Measurements from ENCODE around the gene FGFBP1.

- no peak for TF ChIP-seq POLR2A (IDR thresholded peaks at IDR 0.05; ENCODE audit: low read depth, low read length)
- no peak for TF ChIP-seq SPI1 (IDR thresholded peaks at IDR 0.05; ENCODE audit: low read depth, low read length)
Measured at GRCh38 chr4:15942283-15942682, 3.7 kb upstream of the FGFBP1 start.

All from GM12891 (cell line).